GM12878 (cell line): ENCODE results near the gene NAA38. TPM values are rescaled to one million over a fixed set of nuclear protein-coding genes. Genes with fewer than 3 reads are reported as not detected.

Source experiments
- CBX3 ChIP-seq: fragments of 200-600 bp; sonication (generic); IDR thresholded peaks from 2 replicates; pipeline ENCODE4 v1.6.1; 2016; ENCODE audit warnings: low read depth, borderline replicate concordance
- CHD1 ChIP-seq: IDR thresholded peaks from 2 replicates; pipeline ENCODE4 v1.6.1; 2012; ENCODE audit warnings: low read depth, low read length, improper control_type of control experiment
- EGR1 ChIP-seq, 2 experiments: IDR thresholded peaks; 1 replicate in 1 of 2; 2 replicates in 1 of 2; pipeline ENCODE4 v1.6.1; 2011 to 2012; ENCODE audit warnings: low read depth in 2 of 2, low read length in 2 of 2, borderline replicate concordance in 1 of 2, mild to moderate bottlenecking in 1 of 2, moderate library complexity in 1 of 2
- FOXM1 ChIP-seq: IDR thresholded peaks from 2 replicates; pipeline ENCODE4 v1.6.1; 2012; ENCODE audit warnings: low read depth, mild to moderate bottlenecking, inconsistent platforms, low read length, moderate library complexity
- HCFC1 ChIP-seq: fragments of 150-350 bp; IDR thresholded peaks from 2 replicates; pipeline ENCODE4 v1.6.1; 2014; ENCODE audit warnings: low read length
- MEF2A ChIP-seq: IDR thresholded peaks from 2 replicates; pipeline ENCODE4 v1.6.1; 2011; ENCODE audit warnings: low read depth, mild to moderate bottlenecking, low read length, moderate library complexity; ENCODE audit not compliant: insufficient read depth
- NKRF ChIP-seq: fragments of 450-650 bp; conservative IDR thresholded peaks from 2 replicates; pipeline ENCODE4 v1.6.1; 2017; ENCODE audit warnings: mild to moderate bottlenecking, moderate library complexity
- PAX5 ChIP-seq: IDR thresholded peaks from 2 replicates; pipeline ENCODE4 v1.6.1; 2011; ENCODE audit warnings: low read depth, low read length, borderline replicate concordance
- PAX8 ChIP-seq: fragments of 450-650 bp; IDR thresholded peaks from 2 replicates; pipeline ENCODE4 v1.6.1; 2017; ENCODE audit warnings: mild to moderate bottlenecking, moderate library complexity
- RFX5 ChIP-seq: IDR thresholded peaks from 2 replicates; pipeline ENCODE4 v1.6.1; 2011; ENCODE audit warnings: low read depth, low read length, improper control_type of control experiment
- SUZ12 ChIP-seq: fragments of 200-600 bp; sonication (generic); IDR thresholded peaks from one replicate; pipeline ENCODE4 v1.6.1; 2018; ENCODE audit warnings: antibody characterized with exemption, mild to moderate bottlenecking; ENCODE audit not compliant: unreplicated experiment
- TBL1XR1 ChIP-seq: IDR thresholded peaks from 2 replicates; pipeline ENCODE4 v1.6.1; 2012; ENCODE audit warnings: low read depth, low read length, improper control_type of control experiment
- ZNF207 ChIP-seq: fragments of 450-650 bp; IDR thresholded peaks from 2 replicates; pipeline ENCODE4 v1.6.1; 2014; ENCODE audit warnings: antibody characterized with exemption, mild to moderate bottlenecking, borderline replicate concordance
- ZZZ3 ChIP-seq: IDR thresholded peaks from 2 replicates; pipeline ENCODE4 v1.6.1; 2011; ENCODE audit warnings: low read depth; ENCODE audit not compliant: control insufficient read depth, insufficient read length
- polyA plus RNA-seq, 11 experiments: library from polyadenylated mRNA; depleted of rRNA in 4 of 11; unstranded in 6 of 11; stranded (reverse) in 5 of 11; fragments of >200 nt; fragmentation: Nextera tagmentation in 4 of 11; fragmentation: Illumina TruSeq in 1 of 11; extraction: Ambion mirVana in 4 of 11; extraction: Trizol in 1 of 11; gene quantifications; 1 replicate in 1 of 11; 2 replicates in 10 of 11; pipeline versions ENCODE4 v1.2.1 to v1.2.3, GENCODE V29; 2011 to 2016; ENCODE audit warnings: inconsistent platforms in 2 of 11, missing spikeins in 2 of 11, low read depth in 1 of 11
- total RNA-seq, 4 experiments: library from RNA; depleted of rRNA in 3 of 4; stranded (reverse); fragments of >200 nt in 3 of 4; fragmentation: Illumina TruSeq in 1 of 4; extraction: Trizol in 1 of 4; gene quantifications; 2 replicates each; pipeline versions ENCODE4 v1.2.1 to v1.2.3, GENCODE V29; 2013 to 2021
- TF ChIP-seq, protein P1 (sequence below): IDR thresholded peaks from 2 replicates; pipeline ENCODE4 v1.6.1; 2012; ENCODE audit warnings: low read depth, low read length, improper control_type of control experiment
- TF ChIP-seq, protein P2 (sequence below): fragments of 450-650 bp; IDR thresholded peaks from 2 replicates; pipeline ENCODE4 v1.6.1; 2017; ENCODE audit warnings: mild to moderate bottlenecking, low read depth, inconsistent platforms; ENCODE audit not compliant: poor library complexity, severe bottlenecking
- TF ChIP-seq, protein P3 (sequence below): IDR thresholded peaks from 2 replicates; pipeline ENCODE4 v1.6.1; 2011; ENCODE audit warnings: borderline replicate concordance, low read depth, mild to moderate bottlenecking, moderate library complexity, mixed read lengths, low read length; ENCODE audit not compliant: insufficient read depth; ENCODE audit errors: extremely low read length
- TF ChIP-seq, protein P4 (sequence below): fragments of 450-650 bp; IDR thresholded peaks from 2 replicates; pipeline ENCODE4 v1.6.1; 2016; ENCODE audit warnings: mild to moderate bottlenecking, moderate library complexity, borderline replicate concordance

Gene NAA38
- total and polyA plus RNA-seq, 10 of the 15 experiments (the other 5 are each of a cell fraction or from before 2014, with no cell fraction given): 31.5 to 337 (median 215) TPM

DNA sequence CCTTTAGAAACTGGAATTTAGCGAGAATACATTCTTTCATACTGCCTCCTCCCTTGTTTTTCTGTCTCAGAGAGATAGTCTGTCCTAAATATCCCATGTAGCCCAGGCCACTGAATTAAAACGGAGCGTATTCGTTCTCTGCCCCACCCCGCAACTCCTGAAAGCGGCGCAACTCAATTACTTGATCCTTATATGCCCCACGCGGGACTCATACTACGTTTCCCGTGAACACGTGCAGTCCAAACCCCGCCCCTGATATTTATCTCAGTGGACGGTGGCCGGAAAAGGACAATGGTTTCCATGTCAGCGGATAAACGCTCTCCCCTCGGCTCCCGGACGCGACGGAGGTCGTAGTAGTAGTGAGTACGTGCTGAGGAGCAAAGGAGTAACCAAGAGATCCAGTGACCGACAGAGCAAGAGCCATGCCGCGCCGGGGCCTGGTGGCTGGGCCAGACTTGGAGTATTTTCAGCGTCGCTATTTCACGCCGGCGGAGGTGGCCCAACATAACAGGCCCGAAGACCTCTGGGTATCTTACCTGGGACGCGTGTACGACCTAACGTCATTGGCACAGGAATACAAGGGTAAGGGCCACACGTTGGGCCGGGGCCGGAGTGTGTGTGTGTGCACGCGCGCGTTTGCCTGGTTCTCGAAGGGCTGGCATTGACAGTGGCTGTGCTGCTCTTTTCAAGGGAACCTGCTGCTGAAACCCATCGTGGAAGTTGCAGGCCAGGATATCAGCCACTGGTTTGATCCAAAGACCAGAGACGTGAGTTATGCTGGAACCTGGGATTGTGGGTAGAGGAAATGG is 558 bp upstream of the NAA38 start, which contains the start of gene CYB5D1 (continued):
- TF ChIP-seq, protein P1, sequence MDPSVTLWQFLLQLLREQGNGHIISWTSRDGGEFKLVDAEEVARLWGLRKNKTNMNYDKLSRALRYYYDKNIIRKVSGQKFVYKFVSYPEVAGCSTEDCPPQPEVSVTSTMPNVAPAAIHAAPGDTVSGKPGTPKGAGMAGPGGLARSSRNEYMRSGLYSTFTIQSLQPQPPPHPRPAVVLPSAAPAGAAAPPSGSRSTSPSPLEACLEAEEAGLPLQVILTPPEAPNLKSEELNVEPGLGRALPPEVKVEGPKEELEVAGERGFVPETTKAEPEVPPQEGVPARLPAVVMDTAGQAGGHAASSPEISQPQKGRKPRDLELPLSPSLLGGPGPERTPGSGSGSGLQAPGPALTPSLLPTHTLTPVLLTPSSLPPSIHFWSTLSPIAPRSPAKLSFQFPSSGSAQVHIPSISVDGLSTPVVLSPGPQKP: peak; percentile 48; the same call in 1 of the 2 replicates
- TF ChIP-seq EGR1 (IDR thresholded peaks at IDR 0.05; ENCODE audit: borderline replicate concordance in 1 of 2, low read depth in 2 of 2, low read length in 2 of 2) (no peak), ZNF207 (no peak), ZZZ3 (no peak), PAX5 (no peak), SUZ12 (no peak), HCFC1 (peak; percentile 78), PAX8 (no peak), CBX3 (no peak), MEF2A (no peak), NKRF (peak; percentile 97), CHD1 (no peak), TBL1XR1 (peak; percentile 71), RFX5 (0 out of 2 replicates have a peak, but pooled peaks have one; percentile 32), FOXM1 (peak; percentile 35; the same call in 1 of the 2 replicates)
- TF ChIP-seq, protein P2, sequence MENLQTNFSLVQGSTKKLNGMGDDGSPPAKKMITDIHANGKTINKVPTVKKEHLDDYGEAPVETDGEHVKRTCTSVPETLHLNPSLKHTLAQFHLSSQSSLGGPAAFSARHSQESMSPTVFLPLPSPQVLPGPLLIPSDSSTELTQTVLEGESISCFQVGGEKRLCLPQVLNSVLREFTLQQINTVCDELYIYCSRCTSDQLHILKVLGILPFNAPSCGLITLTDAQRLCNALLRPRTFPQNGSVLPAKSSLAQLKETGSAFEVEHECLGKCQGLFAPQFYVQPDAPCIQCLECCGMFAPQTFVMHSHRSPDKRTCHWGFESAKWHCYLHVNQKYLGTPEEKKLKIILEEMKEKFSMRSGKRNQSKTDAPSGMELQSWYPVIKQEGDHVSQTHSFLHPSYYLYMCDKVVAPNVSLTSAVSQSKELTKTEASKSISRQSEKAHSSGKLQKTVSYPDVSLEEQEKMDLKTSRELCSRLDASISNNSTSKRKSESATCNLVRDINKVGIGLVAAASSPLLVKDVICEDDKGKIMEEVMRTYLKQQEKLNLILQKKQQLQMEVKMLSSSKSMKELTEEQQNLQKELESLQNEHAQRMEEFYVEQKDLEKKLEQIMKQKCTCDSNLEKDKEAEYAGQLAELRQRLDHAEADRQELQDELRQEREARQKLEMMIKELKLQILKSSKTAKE: peak; percentile 69
- TF ChIP-seq, protein P3, sequence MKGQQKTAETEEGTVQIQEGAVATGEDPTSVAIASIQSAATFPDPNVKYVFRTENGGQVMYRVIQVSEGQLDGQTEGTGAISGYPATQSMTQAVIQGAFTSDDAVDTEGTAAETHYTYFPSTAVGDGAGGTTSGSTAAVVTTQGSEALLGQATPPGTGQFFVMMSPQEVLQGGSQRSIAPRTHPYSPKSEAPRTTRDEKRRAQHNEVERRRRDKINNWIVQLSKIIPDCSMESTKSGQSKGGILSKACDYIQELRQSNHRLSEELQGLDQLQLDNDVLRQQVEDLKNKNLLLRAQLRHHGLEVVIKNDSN: peak; percentile 48
- TF ChIP-seq, protein P4, sequence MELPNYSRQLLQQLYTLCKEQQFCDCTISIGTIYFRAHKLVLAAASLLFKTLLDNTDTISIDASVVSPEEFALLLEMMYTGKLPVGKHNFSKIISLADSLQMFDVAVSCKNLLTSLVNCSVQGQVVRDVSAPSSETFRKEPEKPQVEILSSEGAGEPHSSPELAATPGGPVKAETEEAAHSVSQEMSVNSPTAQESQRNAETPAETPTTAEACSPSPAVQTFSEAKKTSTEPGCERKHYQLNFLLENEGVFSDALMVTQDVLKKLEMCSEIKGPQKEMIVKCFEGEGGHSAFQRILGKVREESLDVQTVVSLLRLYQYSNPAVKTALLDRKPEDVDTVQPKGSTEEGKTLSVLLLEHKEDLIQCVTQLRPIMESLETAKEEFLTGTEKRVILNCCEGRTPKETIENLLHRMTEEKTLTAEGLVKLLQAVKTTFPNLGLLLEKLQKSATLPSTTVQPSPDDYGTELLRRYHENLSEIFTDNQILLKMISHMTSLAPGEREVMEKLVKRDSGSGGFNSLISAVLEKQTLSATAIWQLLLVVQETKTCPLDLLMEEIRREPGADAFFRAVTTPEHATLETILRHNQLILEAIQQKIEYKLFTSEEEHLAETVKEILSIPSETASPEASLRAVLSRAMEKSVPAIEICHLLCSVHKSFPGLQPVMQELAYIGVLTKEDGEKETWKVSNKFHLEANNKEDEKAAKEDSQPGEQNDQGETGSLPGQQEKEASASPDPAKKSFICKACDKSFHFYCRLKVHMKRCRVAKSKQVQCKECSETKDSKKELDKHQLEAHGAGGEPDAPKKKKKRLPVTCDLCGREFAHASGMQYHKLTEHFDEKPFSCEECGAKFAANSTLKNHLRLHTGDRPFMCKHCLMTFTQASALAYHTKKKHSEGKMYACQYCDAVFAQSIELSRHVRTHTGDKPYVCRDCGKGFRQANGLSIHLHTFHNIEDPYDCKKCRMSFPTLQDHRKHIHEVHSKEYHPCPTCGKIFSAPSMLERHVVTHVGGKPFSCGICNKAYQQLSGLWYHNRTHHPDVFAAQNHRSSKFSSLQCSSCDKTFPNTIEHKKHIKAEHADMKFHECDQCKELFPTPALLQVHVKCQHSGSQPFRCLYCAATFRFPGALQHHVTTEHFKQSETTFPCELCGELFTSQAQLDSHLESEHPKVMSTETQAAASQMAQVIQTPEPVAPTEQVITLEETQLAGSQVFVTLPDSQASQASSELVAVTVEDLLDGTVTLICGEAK: peak; percentile 57; the same call in 1 of the 2 replicates
